Measurements from ENCODE around the gene MRPS12. TPM values are rescaled to one million over a fixed set of nuclear protein-coding genes. Genes with fewer than 3 reads are reported as not detected.

The MRPS12 gene
- total and polyA plus RNA-seq, 2 of the 13 experiments (the other 11 are each of a cell fraction or from before 2014, with no cell fraction given): 27.5 to 54.8 TPM

DNA sequence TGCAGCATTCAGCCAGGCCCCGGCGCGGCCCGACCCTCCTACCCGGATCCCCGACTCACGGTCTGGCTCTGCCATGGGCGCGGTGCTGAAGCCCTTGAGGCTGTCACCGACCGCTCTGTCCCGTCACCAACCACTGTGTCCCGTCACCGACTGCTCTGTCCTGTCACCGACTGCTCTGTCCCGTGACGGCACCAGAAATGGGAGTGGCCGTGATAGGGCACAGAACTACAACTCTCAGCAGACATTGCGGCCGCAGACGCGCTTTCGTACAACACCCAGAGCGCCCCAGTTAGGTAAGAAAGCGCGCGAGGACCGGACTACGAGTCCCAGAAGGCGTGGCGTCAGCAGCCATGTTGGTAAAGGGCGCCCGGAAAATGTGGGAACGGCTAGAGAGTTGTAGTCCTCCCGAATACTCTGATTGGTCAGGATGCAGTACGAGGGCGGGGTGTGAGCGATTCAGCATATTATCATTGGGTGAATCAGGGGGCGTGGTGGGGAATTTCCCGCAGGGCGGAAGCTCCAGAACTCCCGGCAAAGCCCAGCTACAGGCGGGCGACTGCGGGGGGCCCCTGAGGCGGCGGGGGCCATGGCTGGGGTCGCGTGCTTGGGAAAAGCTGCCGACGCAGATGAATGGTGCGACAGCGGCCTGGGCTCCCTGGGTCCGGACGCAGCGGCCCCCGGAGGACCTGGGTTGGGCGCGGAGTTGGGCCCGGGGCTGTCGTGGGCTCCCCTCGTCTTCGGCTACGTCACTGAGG is 31.1 kb upstream of the MRPS12 start, which contains the start of the genes NFKBIB and SIRT2 (continued):
- TF ChIP-seq, protein P1, sequence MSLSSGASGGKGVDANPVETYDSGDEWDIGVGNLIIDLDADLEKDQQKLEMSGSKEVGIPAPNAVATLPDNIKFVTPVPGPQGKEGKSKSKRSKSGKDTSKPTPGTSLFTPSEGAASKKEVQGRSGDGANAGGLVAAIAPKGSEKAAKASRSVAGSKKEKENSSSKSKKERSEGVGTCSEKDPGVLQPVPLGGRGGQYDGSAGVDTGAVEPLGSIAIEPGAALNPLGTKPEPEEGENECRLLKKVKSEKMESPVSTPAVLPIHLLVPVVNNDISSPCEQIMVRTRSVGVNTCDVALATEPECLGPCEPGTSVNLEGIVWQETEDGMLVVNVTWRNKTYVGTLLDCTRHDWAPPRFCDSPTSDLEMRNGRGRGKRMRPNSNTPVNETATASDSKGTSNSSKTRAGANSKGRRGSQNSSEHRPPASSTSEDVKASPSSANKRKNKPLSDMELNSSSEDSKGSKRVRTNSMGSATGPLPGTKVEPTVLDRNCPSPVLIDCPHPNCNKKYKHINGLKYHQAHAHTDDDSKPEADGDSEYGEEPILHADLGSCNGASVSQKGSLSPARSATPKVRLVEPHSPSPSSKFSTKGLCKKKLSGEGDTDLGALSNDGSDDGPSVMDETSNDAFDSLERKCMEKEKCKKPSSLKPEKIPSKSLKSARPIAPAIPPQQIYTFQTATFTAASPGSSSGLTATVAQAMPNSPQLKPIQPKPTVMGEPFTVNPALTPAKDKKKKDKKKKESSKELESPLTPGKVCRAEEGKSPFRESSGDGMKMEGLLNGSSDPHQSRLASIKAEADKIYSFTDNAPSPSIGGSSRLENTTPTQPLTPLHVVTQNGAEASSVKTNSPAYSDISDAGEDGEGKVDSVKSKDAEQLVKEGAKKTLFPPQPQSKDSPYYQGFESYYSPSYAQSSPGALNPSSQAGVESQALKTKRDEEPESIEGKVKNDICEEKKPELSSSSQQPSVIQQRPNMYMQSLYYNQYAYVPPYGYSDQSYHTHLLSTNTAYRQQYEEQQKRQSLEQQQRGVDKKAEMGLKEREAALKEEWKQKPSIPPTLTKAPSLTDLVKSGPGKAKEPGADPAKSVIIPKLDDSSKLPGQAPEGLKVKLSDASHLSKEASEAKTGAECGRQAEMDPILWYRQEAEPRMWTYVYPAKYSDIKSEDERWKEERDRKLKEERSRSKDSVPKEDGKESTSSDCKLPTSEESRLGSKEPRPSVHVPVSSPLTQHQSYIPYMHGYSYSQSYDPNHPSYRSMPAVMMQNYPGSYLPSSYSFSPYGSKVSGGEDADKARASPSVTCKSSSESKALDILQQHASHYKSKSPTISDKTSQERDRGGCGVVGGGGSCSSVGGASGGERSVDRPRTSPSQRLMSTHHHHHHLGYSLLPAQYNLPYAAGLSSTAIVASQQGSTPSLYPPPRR (CRISPR knock-in tag; IDR thresholded peaks at IDR 0.05; ENCODE audit: borderline replicate concordance): no peak; the same call in 1 of the 2 replicates
- TF ChIP-seq PAF1 (CRISPR knock-in tag; IDR thresholded peaks at IDR 0.05) (no peak), BHLHE40 (IDR thresholded peaks at IDR 0.05; ENCODE audit: low read length) (peak; percentile 74; the same call in 1 of the 2 replicates), ZNF333 (CRISPR knock-in tag; IDR thresholded peaks at IDR 0.05; ENCODE audit: borderline replicate concordance) (no peak), ELF3 (CRISPR knock-in tag; IDR thresholded peaks at IDR 0.05) (no peak), ZNF335 (CRISPR knock-in tag; IDR thresholded peaks at IDR 0.05) (0 out of 2 replicates have a peak, but pooled peaks have one; percentile 49), ZBTB3 (CRISPR knock-in tag; IDR thresholded peaks at IDR 0.05; ENCODE audit: borderline replicate concordance, low read depth) (no peak), GABPB1 (CRISPR knock-in tag; IDR thresholded peaks at IDR 0.05) (peak; percentile 95), ZNF253 (CRISPR knock-in tag; IDR thresholded peaks at IDR 0.05; ENCODE audit: borderline replicate concordance) (no peak), PITX1 (CRISPR knock-in tag; IDR thresholded peaks at IDR 0.05) (no peak), ZNF10 (CRISPR knock-in tag; IDR thresholded peaks at IDR 0.05; ENCODE audit: borderline replicate concordance, low read depth) (no peak), ZNF678 (CRISPR knock-in tag; IDR thresholded peaks at IDR 0.05) (no peak), ZFAT (CRISPR knock-in tag; conservative IDR thresholded peaks at IDR 0.05) (no peak), ZNF143 (CRISPR knock-in tag; IDR thresholded peaks at IDR 0.05) (peak; percentile 99), NFKB2 (CRISPR knock-in tag; IDR thresholded peaks at IDR 0.05; ENCODE audit: borderline replicate concordance) (peak; percentile 50; the same call in 1 of the 2 replicates)
- TF ChIP-seq, protein P2, sequence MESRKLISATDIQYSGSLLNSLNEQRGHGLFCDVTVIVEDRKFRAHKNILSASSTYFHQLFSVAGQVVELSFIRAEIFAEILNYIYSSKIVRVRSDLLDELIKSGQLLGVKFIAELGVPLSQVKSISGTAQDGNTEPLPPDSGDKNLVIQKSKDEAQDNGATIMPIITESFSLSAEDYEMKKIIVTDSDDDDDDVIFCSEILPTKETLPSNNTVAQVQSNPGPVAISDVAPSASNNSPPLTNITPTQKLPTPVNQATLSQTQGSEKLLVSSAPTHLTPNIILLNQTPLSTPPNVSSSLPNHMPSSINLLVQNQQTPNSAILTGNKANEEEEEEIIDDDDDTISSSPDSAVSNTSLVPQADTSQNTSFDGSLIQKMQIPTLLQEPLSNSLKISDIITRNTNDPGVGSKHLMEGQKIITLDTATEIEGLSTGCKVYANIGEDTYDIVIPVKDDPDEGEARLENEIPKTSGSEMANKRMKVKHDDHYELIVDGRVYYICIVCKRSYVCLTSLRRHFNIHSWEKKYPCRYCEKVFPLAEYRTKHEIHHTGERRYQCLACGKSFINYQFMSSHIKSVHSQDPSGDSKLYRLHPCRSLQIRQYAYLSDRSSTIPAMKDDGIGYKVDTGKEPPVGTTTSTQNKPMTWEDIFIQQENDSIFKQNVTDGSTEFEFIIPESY (CRISPR knock-in tag; IDR thresholded peaks at IDR 0.05): no peak
- TF ChIP-seq, protein P3, sequence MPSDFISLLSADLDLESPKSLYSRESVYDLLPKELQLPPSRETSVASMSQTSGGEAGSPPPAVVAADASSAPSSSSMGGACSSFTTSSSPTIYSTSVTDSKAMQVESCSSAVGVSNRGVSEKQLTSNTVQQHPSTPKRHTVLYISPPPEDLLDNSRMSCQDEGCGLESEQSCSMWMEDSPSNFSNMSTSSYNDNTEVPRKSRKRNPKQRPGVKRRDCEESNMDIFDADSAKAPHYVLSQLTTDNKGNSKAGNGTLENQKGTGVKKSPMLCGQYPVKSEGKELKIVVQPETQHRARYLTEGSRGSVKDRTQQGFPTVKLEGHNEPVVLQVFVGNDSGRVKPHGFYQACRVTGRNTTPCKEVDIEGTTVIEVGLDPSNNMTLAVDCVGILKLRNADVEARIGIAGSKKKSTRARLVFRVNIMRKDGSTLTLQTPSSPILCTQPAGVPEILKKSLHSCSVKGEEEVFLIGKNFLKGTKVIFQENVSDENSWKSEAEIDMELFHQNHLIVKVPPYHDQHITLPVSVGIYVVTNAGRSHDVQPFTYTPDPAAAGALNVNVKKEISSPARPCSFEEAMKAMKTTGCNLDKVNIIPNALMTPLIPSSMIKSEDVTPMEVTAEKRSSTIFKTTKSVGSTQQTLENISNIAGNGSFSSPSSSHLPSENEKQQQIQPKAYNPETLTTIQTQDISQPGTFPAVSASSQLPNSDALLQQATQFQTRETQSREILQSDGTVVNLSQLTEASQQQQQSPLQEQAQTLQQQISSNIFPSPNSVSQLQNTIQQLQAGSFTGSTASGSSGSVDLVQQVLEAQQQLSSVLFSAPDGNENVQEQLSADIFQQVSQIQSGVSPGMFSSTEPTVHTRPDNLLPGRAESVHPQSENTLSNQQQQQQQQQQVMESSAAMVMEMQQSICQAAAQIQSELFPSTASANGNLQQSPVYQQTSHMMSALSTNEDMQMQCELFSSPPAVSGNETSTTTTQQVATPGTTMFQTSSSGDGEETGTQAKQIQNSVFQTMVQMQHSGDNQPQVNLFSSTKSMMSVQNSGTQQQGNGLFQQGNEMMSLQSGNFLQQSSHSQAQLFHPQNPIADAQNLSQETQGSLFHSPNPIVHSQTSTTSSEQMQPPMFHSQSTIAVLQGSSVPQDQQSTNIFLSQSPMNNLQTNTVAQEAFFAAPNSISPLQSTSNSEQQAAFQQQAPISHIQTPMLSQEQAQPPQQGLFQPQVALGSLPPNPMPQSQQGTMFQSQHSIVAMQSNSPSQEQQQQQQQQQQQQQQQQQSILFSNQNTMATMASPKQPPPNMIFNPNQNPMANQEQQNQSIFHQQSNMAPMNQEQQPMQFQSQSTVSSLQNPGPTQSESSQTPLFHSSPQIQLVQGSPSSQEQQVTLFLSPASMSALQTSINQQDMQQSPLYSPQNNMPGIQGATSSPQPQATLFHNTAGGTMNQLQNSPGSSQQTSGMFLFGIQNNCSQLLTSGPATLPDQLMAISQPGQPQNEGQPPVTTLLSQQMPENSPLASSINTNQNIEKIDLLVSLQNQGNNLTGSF (CRISPR knock-in tag; IDR thresholded peaks at IDR 0.05): no peak
